GM18511 (cell line): Measurements from ENCODE around the gene FXR2.
A peak's percentile ranks its signal among the peaks of the same experiment; 100 is the strongest.

Experiments
- ATAC-seq: cut with Tn5 transposase; IDR thresholded peaks from one replicate; pipeline ENCODE4 v1.9.1; 2021; ENCODE audit warnings: mild to moderate bottlenecking, moderate library complexity; ENCODE audit not compliant: unreplicated experiment

Gene FXR2

DNA sequence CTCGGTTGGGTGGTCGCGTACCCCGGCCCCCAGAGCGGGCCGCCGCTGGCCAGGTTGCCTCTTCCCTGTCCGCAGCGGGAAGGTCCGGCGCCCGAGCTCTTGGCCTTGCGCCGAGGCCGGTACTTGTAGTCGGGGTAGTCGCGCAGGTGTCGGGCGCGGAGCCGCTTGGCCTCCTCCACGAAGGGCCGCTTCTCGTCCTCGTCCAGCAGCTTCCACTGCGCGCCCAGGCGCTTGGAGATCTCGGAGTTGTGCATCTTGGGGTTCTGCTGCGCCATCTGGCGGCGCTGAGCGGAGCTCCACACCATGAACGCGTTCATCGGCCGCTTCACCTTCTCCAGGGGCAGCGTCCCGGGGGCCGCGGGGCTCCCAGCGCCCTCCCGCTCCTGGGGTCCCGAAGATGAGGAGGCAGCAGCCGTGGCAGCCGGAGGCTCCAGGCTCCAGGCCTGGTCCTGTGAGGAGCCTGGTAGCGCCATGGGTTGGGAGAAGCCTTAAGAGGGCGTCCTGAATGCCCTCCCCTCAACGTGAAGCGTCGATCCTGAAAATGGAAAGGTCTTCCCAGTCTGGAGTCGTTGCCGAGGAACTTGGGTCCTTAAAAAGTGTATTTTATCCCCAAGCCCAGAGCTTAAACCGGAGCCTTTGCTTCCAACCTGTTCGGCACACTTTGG is 25.4 kb downstream of the FXR2 start:
- no peak for ATAC-seq

DNA sequence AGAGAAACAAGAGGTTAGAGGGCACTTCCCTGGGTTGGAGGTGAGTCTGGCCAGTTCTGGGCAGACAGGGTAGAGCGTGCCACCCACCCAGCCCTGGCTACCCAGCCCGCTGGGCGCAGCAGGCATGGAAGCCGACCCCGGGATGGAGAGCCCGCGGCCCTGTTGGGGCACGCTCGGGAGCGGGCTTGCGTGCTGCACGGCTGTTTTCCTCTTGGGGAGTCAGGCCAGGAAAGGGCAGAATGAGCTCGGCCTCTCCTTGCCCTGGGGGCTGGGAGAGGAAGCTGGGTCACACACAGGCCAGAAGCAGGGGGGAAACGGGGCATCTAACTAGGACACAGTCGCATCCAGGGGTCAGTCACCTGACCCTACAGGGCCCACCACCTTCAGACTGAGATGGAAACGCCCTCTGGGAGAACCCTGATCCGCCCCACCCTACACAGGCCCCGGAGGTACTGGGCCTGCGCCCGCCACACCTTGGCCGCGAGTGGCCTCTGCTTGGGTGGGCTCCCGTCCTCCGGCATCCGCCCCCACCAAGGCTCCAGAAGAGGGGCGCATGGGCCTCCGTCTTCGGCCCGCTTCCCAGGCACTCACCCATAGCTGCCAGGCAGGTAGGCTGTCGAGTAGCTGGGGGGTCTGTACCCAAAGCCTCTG is 26.0 kb downstream of the FXR2 start:
- no peak for ATAC-seq

DNA sequence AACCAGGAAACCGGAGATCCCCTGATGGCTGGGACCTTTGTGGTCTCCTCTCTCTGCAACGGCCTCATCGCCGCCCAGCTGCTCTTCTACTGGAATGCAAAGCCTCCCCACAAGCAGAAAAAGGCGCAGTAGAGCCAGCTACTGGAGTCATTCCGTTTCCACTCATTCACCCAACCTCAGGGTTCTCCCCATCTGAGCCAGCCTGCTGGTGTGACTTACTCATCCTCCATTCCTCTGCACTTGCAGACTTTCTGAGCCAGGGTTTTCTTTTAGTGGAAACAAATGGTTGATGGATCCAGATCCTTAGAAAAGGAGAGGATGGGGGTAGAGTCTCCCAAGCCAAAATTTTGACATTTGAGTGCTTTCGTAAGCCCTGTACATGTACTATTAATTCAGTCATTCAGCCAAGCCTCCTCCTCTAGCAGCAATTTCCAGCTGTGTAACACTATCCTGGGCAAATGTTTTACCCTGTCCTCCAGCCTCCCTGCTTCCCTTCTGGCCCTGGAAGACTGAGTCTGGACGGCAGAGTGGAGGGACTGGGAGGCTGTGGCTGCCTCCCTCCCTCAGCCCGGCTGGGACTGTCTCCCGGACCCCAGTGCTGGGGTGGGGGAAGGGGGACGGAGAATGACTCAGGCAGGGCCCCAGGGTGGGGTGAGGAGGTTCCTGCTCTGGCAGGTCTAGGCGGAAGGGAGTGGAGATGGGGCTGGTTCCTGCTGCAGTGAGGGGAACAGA is 27.1 kb downstream of the FXR2 start:
- ATAC-seq, result no peak

DNA sequence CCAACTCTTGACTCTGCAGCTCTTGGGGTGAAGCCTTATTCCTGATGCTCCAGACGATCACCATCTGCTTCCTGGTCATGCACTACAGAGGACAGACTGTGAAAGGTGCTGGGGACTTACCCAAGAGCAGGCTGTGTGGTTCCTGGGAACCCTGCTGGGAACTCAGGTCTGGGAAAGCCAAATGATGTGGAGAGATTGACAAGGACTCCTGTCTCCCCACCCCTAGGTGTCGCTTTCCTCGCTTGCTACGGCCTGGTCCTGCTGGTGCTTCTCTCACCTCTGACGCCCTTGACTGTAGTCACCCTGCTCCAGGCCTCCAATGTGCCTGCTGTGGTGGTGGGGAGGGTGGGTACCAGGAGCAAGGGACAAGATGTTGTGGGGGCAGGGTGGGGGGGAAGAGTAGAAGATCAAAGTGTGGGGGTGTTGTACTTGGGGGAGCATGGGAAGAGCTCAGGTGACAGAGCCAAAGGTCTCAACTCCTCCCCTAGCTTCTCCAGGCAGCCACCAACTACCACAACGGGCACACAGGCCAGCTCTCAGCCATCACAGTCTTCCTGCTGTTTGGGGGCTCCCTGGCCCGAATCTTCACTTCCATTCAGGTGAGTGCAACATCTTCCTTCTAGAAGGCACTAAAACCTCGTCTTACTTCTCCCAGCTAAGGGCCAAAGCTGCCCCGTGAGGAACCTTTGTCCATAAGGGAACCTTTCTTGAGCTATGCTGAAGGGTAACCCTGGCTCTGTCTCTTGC is 27.9 kb downstream of the FXR2 start:
- ATAC-seq, result no peak

DNA sequence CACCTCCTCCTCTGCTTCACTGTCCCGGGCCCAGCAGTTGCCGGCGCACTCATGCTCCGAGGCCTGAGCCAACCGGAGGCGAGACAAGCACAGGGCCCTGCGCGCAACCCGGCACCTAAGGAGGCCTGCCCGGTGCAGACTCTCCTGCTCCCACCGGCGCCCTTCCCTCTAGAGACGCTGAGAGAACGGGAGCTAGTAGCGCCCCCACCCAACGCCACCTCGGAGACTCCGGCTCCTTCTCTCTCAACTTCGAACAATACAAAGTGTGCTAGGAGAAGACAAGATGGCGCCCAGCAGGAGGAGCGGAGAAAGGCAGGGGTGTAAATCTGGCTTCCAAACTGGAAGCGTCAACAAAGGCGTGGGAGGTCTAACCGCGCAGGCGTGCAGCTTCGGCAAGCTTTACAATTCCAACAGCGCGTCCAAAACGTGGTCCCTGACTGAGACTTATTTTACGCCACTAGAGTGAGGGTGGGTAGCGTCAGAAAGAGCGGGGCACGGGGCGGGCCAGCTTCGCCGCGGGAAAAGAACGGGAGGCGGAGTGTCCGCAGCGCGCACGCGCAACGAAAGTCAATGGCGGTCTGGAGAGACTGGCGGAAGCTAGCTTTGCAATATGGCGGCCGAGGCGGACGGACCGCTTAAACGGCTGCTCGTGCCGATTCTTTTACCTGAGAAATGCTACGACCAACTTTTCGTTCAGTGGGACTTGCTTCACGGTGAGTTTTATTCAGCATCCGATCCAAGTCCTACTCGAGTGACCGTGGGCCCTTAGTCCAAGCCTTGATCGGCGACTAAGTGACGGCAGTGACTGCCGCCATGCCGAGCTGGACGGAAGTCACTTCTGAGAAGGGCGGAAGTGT is 31.2 kb downstream of the FXR2 start, which contains the start of gene MPDU1:
TSS of gene MPDU1 (plus strand) at position 600 of the 857 bp plus-strand sequence. CDS start at position 611, 11 bp downstream.
- peak; percentile 75 for ATAC-seq

DNA sequence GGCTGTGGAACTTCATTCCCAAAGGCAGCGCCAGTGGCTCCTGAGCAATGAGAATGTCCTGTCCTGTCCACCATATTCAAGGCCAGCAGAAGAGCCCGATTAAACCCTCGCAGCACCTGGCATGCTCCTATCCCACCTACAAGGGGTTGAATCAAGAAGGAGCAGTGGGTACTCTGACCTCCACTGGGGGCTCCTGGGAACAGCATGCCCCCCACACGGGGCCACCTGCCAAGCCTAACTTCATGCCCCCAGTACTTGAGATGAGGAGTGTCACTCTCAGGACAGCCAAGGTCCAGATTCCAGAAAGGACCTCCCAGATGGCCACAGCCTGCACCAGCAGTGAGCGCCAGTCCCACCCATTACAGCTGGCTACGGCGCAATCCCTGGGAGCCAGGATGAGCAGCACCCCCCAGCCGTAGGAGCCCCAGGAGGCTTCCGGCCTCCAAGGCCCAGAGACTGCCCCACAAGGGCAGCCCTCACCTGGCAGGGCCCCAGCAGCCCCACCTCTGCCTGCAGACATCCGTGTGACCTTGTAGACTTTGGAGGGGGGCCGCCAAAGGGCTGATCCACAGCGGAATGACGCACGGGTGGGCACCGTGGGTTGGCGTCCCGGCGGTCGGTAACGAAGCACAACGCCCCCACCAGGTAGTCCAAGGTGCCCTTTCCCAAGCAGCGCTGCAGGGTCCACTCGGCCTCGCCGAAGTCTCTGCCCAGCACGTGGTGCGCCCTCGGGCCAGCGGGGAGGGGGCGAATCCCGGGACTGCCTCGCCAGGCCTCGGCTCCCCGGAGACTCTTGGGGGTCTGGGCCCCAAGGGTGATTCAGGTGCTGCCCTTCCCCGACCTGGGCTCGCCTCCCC is 32.1 kb downstream of the FXR2 start:
- no peak for ATAC-seq

DNA sequence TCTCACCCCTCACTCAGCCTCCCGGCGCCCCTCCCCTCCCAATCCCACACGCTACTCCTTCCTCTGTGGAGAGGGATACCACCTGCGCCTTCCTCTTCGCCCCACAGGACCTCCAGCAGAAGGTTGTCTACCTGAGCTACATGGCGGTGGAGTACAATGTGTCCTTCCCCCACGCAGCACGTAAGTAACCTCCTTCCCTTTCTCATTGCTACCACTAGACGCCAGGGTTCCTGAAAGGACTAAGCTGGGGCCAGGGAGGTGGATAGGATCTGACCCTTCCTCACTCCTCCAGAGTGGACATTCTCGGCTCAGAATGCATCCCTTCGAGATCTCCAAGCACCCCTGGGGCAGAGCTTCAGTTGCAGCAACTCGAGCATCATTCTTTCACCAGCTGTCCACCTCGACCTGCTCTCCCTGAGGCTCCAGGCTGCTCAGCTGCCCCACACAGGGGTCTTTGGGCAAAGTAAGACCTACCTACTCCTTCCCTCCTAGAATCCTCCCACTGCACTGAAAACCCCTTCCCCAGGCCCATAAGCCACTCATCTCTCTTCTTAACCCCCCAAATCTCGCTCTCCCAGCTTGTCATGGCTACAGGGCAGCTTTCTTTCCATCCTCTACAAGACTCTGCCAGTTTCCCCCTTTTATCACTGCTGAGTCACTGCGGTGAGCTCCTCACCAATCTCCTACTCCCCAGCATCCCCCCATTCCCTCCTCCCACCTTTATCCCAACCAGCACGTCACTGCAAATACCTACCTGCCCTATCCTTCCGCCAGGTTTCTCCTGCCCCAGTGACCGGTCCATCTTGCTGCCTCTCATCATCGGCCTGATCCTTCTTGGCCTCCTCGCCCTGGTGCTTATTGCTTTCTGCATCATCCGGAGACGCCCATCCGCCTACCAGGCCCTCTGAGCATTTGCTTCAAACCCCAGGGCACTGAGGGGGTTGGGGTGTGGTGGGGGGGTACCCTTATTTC is 33.8 kb downstream of the FXR2 start:
- no peak for ATAC-seq

DNA sequence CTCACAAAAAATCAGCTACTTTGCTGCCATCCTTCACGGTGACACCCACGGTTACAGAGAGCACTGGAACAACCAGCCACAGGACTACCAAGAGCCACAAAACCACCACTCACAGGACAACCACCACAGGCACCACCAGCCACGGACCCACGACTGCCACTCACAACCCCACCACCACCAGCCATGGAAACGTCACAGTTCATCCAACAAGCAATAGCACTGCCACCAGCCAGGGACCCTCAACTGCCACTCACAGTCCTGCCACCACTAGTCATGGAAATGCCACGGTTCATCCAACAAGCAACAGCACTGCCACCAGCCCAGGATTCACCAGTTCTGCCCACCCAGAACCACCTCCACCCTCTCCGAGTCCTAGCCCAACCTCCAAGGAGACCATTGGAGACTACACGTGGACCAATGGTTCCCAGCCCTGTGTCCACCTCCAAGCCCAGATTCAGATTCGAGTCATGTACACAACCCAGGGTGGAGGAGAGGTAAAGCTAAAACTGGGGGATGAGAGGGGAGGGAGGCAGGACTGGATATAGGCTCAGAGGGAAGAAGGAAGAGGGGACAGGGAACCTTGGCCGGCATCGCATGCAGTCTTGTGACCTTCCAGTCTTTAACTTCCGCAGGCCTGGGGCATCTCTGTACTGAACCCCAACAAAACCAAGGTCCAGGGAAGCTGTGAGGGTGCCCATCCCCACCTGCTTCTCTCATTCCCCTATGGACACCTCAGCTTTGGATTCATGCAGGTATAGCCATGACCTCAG is 34.7 kb downstream of the FXR2 start:
- peak; percentile 6 for ATAC-seq

DNA sequence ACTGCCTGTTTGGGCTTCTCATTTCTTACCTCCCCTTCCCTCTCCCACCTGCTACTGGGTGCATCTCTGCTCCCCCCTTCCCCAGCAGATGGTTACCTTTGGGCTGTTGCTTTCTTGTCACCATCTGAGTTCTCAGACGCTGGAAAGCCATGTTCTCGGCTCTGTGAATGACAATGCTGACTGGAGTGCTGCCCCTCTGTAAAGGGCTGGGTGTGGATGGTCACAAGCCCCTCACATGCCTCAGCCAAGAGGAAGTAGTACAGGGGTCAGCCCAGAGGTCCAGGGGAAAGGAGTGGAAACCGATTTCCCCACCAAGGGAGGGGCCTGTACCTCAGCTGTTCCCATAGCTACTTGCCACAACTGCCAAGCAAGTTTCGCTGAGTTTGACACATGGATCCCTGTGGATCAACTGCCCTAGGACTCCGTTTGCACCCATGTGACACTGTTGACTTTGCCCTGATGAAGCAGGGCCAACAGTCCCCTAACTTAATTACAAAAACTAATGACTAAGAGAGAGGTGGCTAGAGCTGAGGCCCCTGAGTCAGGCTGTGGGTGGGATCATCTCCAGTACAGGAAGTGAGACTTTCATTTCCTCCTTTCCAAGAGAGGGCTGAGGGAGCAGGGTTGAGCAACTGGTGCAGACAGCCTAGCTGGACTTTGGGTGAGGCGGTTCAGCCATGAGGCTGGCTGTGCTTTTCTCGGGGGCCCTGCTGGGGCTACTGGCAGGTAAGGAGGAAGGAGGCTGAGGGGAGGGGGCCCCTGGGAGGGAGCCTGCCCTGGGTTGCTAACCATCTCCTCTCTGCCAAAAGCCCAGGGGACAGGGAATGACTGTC is 35.5 kb downstream of the FXR2 start, which contains the start of gene CD68:
TSS of gene CD68 (plus strand) at position 638 of the 833 bp plus-strand sequence. CDS start at position 678, 40 bp downstream.
- peak; percentile 67 for ATAC-seq

DNA sequence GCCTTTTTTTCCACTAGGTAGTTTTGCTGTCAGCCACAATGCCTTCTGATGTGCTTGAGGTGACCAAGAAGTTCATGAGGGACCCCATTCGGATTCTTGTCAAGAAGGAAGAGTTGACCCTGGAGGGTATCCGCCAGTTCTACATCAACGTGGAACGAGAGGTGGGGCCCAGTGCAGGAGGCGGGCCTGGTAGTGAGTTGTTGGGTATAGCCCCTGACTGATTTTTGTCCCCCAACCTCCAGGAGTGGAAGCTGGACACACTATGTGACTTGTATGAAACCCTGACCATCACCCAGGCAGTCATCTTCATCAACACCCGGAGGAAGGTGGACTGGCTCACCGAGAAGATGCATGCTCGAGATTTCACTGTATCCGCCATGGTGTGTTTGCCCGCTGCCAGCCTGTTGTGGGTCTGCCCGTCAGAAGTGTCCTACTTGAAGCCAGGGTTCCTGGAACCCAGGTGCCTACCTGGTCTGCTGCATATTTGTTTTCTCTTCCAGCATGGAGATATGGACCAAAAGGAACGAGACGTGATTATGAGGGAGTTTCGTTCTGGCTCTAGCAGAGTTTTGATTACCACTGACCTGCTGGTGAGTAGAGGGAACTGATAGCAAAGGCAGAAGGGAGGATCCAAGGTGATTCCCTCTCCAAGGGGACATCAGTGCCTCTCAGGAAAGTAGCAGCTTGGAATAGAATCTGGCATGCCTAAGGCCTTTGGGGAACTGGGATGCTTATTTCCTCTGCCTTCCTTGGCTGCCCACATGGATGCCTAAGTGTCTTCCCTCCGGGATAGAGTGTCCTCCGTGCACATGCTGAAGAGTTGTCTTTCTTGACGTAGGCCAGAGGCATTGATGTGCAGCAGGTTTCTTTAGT is 37.1 kb downstream of the FXR2 start:
- no peak for ATAC-seq

DNA sequence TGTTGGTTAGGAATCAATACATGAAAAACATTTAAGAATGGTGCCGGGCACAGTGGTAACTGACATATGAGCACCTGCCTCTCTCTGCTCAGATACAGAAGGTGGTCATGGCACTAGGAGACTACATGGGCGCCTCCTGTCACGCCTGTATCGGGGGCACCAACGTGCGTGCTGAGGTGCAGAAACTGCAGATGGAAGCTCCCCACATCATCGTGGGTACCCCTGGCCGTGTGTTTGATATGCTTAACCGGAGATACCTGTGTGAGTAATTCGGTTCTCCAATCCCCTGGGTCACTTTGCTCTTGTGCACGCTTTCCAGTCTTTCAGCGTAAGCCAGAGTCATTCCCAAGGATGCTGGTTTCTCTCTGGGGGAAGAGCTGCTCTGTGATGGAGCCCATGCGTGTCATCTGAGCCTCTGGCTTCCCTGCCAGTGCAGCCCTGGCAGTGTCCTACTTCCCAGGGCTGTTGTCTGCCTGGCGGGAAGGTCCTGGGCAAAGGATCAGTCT is 38.2 kb downstream of the FXR2 start:
- ATAC-seq, result no peak

DNA sequence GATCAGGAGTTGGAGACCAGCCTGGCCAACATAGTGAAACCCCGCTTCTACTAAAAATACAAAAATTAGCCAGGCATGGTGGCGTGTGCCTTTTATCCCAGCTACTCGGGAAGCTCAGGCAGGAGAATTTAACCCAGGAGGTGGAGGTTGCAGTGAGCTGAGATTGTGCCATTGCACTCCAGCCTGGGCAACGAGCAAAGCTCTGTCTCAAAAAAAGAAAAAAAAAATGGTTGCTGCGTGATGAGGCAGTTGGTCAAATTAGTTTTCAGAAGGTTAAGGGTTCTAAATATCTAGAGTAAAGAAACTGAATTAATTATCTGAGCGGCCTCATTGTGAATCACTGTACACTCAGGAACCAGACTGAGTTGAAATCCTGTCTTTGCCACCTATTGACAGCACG is 38.7 kb downstream of the FXR2 start:
- ATAC-seq, result no peak

DNA sequence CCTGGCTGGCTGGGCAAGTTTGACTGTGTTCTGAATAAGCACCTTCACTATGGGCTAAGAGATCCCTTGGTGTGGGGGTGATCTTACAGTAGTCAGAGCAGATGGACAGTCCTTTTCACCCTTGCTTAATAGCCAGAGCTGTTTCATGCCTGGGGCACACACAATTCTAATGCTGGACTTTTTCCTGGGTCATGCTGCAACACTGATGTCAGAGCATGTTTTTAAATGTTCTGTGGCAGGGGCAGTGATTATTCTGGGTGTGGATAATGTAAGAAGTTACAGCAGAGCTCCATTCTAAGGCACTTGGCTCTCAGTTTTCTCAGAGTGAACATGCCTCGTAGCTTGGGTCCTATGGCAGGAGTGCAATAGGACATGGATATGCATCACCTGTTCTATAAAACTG is 39.2 kb downstream of the FXR2 start:
- no peak for ATAC-seq

DNA sequence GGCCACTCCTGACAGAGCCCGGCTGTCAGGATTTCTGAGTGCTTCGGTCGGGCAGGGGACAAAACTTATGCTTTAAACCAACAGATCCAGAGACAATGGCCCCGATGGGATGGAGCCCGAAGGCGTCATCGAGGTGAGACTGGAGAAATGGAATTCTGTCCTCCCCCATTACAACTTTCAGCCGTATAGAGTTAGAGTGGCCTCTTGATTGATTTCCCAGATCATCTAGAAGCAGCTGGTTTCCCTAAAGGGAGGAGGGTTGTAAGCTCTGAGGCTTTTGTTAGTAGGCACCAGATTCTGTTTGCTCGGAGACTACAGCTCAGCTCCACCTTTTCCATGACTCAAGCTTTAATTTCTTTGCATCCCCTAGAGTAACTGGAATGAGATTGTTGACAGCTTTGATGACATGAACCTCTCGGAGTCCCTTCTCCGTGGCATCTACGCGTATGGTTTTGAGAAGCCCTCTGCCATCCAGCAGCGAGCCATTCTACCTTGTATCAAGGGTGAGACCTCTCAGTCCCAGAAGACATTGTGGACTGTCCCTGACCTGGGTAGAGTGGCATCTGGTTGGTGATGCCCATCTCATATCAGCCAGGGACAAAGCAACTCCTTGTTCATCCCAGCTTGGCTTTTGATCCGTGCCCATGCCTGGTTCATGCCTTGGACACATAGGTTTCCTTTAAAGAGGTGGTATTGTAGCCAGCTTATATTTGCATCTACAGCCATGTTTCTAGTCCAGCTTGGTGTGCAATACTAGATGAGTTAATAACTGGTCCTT is 40.3 kb downstream of the FXR2 start:
- no peak for ATAC-seq
